ENCODE measurements around the gene FANCC.
"Not testable (repeated sequence)": the region's sequence is repeated elsewhere in the genome, so short reads cannot be mapped to it uniquely, and the experiment has no call there.

The FANCC gene

GRCh38 chr9:95327239-95327865, 9.8 kb upstream of the FANCC start:
- DNase-seq = no peak

- DNase-seq = no peak
Measured at GRCh38 chr9:95325221-95325620, 7.7 kb upstream of the FANCC start.

GRCh38 chr9:95317893-95318211, 343 bp upstream of the FANCC start:
- DNase-seq = no peak

DNA sequence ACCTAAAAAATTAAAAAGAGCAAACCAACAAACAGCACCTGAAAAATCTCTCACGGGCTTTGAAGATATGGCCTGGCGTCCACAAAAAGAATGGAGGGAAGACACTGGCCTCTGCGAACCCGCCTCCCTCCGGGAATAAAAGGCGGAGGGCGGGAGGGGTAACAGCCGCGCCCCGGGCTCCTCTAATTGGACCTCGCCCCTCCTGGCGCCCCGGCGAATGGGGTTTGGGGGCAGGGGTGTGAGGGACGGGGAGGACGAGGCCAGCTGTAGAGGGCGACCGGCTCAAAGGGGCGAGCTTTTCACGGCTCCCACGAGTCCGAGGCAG, 753 bp downstream of the FANCC start:
- peak; percentile 28 to 40 for DNase-seq

GRCh38 chr9:95316274-95316673, 1.2 kb downstream of the FANCC start:
- DNase-seq = no peak

DNA sequence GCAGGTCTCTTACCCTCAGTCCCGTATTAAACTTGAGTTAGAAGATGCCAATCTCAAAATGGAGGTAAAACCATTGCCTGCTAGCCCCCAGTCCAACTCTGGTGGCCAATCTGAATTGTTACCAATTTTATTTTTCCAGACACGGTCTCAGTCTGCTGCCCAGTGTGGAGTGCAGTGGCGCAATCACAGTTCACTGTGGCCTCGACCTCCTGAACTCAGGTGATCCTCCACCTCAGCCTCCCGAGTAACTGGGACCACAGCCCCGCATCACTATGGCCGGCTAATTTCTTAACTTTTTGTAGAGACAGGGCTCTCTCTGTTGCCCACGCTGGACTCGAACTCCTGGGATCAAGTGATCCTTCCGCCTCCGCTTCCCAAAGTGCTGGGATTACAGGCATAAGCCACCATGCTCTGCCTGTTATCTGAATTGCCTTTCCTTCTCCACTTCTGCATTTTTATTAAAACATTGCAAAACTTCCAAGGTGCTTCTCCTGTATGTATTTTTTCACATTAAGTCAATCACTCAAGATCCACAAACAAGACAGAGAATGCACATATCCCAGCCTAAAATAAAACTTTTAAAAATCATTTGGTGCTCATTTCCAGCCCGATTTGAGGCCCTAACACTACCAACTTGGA, 2.3 kb downstream of the FANCC start:
- no peak for DNase-seq

DNA sequence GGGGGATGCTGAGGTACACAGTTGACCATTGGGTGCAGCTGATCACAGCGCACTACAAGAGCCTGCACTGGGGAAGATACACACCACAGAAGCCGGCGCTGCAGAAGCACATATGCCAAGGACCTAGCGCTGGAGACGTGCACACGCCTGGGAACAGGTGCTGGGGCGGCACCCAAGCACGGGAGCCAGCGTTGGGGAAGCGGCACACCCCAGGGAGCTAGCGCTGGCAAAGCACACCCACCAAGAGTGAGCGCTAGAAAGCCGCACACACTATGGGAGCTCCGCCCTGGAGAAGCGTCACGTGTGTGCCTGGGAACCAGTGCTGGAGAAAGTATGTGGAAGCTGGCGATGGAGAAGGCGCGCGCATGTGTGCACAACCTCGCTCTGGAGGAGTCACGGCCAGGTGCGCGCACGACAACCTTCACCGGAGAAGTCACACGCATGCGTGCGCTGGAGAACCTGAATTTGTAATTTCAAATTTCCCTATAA, 4.5 kb downstream of the FANCC start:
- no peak for DNase-seq

DNA sequence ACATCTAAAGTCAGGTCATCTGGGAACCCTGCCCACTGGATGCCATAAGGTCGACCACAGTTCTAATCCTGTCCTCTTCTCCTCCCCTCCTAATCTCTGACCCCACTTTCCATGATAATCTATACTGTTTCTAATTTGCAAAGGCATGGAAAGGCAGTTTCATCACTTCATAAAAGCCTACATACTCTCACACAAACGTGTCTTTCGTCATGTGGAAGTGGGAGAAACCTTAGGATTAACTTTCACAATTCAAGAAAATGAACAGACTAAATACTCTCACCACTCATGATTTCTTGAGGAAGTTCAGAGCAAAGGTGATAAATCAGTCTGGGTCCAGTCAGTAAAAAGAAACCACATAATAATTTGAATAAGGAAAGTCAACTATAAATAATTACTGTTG, 5.5 kb downstream of the FANCC start:
- DNase-seq = peak in 1 of 2 experiments; percentile 22

DNA sequence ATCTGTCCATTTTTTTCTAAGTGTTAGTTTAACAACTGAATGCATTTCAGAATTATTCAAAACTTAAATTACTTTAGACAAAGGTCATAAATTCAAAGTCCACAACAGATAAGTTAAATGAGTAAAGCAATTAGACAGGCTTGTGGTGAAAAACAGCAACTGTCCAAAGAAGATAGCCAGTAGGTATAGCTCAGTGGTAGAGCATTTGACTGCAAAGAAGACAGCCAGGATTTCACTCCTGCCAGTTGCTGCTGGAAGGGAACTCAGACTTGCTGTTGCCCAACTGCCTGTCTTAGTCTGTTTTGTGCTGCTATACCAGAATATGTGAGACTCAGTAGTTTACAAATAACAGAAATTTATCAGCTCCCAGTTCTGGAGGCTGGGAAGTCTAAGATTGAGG, 10.0 kb downstream of the FANCC start:
- no peak for DNase-seq

- DNase-seq = no peak
Measured at GRCh38 chr9:95306819-95307218, 10.7 kb downstream of the FANCC start.

- DNase-seq = no peak
Measured at GRCh38 chr9:95305770-95306492, 11.6 kb downstream of the FANCC start.

GRCh38 chr9:95302479-95302878, 15.0 kb downstream of the FANCC start:
- DNase-seq = no peak

GRCh38 chr9:95297760-95298159, 19.7 kb downstream of the FANCC start:
- no peak for DNase-seq

- DNase-seq = no peak
Measured at GRCh38 chr9:95297316-95297715, 20.2 kb downstream of the FANCC start.

DNA sequence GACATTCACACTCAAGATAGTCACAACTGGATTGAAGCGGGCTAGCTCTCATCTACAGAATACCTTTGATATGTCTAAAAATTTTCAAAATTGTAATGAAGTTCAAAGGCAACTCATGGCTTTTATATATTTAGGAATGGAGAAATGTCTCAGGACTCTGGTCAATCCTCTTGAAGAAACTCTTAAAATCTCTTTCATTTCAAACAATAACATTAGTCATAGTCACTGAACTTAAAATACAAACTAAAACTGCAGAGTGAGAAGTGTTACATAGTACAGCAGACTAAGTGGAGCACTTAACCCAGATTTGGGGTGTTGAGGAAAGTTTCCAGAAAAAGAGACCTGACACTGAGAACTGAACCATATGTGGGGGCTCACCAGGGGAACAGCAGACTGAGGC, 20.7 kb downstream of the FANCC start:
- no peak for DNase-seq

GRCh38 chr9:95293296-95293695, 24.2 kb downstream of the FANCC start:
- DNase-seq = not testable (repeated sequence)

DNA sequence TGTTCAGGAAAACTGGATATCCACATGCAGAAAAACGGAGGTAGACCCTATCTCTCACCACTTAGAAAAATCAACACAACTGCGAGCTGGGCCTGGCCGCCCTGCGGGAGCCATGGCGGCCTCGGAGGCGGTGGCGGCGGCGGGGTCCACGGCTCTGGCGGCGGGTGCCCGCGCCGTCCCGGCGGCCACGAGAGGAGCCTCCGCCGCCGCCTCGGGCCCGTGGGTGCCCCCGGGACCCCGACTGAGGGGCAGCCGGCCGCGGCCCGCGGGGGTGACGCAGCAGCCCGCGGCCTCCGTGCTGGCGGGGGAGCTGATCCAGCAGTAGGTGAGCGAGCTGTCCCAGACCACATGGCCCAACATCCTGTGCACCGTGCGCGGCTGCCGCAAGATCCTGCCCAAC, 25.3 kb downstream of the FANCC start:
- DNase-seq = no peak

DNA sequence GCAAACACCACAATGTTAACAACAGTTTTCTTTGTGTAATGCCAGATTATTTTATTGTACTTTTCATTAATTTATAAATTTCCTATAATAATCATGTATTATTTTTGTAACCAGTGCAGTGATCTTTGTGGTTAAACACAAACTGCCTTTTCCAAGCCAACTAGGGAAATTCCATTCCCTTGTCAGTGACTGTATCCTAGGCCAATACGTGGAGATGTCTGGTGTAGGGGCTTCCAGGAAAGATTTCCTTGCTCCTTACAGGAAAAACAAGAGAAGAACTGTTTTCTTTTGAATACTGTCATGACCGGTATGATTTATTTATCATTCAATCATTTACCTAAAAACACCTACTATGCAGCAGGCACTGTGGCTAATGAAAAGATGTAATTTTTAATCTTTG, 31.4 kb downstream of the FANCC start:
- DNase-seq = no peak

DNA sequence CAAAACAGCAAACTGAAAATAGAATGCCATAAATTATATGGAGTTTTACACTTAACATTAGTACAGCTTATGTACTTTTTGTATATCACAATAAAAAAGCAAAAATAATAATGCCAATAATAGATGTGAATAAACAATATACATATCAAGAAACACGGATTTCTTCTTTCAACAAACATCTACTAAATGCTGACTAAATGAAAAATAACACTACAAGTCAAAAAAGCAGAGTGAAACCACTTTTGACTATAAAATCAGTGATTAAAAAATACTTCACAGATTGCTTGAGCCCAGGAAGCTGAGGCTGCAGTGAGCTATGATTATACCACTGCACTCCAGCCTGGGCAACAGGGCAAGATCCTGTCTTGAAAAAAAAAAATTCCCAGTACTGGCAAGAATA, 32.2 kb downstream of the FANCC start:
- no peak for DNase-seq

GRCh38 chr9:95284162-95285080, 33.1 kb downstream of the FANCC start:
- no peak for DNase-seq

DNA sequence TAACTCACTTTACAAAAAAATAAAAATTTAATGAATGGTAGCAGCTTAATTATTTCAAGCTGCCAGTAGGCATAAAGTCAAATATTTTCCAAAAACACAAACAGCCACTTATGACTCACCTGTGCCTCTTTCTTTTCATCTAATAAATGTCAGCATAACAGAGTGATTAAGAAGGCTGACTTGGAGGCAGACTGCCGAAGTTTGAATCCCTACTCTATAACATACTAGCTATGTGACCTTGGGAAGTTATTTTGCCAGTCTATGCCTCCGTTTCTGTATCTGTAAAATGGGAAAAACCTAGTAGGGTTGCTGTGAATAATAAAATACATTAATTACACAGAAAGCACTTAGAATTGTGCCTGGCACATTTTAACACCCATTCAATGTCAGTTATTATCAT, 33.8 kb downstream of the FANCC start:
- no peak for DNase-seq

GRCh38 chr9:95282332-95282731, 35.2 kb downstream of the FANCC start:
- DNase-seq = no peak

DNA sequence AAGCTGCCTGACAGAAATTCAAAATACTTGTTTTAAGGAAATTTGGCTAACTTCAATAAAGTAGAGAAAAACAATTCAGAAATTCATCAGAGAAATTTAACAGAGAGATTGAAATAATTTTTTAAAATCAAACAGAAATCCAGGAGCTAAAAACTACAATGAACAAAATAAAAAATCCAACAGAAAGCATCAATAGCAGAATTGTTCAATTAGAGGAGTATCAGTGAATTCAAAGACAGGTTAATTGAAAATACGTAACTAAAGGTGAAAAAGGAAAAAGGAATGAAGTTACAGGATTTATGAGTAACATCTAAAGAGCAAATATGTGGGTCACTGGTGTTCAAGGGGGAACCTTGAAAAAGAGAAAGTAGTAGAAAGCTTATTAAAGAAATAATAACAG, 36.8 kb downstream of the FANCC start:
- DNase-seq = no peak

Data from AML-193 (cell line).